NCI-H187 (cell line): Measurements from ENCODE around the gene CDK14.

Experiments used
- DNase-seq, 2 experiments: peaks; one replicate each; lab custom pipeline; 2025; lab: John Stamatoyannopoulos, UW

Gene CDK14

DNA sequence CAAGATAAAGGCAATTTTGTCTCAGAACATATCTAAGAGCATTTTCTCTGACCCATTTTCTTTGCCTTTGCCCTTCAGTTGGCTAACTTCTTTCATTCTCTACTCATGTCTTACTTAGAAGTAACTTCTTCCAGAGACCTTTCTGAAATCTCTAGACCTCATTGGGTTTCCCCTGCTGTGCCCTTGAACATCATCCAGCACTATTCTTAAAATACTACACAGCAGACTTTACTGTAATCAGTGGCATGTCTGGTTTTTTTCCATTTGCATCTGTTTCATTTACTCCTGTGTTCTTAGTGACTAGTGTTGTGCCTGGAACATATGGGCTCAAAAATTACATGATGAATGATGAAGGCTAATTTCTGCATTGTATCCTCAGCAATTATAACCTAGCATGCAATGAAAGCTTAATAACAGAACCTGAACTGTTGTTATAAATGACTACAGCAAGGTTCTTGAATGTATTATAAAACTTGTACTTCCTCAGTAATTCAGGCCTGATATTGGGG is 301.9 kb downstream of the CDK14 start:
- no peak for DNase-seq

DNA sequence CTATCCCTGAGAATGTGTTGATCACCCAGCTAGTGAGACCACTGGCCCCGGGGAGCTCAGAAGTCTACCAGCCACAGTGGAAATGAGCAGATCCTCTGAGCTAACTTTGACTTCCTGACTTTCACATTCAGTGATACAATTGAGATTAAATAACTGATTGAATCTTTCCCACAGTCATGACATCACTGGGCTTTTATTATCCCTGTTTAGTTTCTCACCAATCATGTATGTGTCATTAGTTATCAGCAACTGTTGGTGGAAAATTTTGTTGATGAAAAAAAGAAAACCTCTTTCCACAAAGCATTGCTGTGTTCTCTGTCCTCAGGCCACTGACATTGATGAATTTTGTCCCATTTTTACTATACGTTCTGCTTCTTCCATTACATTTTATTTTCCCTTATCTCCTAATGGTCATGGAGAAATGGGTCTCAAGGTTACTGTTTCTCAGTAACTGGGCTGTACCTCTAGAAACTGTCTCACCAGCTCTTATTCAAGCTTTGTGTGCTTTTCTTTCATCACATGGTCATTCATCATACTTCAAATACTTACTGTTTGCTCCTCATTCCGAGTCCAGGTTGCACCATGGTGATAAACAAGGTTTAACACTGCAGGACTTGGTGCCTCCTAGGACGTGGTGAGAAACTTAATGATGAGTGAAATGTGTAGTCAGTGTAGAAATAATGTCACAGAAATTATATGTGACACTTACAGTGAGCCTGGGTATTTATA is 304.7 kb downstream of the CDK14 start:
- DNase-seq, result no peak

GRCh38 chr7:90903841-90904240 is 307.7 kb downstream of the CDK14 start:
- DNase-seq, result no peak

DNA sequence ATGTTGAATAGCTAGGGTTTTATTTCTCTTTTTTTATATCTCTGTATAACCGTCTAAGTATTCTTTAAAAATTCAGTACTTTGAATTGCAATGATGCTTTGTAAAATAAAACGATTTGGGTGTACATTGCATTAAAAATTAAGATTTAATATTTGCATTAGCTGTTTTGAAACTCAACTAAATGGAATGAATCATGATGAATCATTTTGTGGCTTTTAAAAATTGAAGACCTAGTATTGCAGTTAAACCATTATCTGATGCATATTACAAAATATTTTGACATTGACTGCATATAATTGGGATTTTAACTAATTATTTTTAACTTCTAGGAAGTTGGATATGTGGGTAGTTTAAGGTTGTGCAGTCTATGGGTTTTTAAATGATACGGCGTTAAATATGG is 314.0 kb downstream of the CDK14 start:
- DNase-seq, result no peak

DNA sequence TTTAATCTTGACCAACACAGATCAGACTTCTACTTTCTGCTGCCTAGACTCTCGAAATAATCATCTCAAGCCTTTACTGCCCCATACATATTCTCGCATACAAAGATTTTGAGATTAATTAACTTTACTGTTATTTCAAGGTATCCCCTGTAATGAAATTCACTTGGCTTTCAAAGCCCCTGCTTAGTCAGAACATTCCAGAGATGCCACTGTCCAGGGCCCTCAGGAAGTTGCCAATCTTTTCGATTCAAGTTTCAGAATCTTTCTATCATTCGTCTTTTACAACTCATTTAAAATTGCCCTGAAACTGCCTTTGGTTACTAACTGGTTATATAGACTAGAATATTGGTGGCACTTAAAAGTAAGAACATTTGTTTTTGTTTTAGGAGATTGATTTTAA is 320.2 kb downstream of the CDK14 start:
- DNase-seq, result no peak

- DNase-seq, result no peak
Measured at GRCh38 chr7:90917539-90917938, 321.4 kb downstream of the CDK14 start.

GRCh38 chr7:90918303-90918702 is 322.2 kb downstream of the CDK14 start:
- no peak for DNase-seq

DNA sequence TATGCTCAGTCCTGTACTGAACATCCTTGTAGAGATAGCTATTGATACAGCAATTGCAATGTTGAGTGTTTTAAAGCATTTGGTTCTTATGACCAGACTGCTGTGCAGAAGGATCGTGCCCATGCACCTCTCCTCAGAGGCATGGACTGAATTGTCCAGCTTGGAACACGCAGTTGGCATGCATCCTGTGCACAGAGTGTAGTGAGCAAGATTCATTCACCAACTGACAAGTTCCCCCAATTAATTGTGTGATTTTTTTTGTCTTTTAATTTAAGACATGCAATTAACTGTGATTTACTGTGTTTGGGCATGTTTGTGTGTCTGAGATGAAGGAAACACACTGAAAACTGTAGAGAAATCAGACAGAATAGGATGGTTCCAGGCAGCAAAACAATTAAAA is 323.7 kb downstream of the CDK14 start:
- DNase-seq, result no peak

GRCh38 chr7:90920336-90920735 is 324.2 kb downstream of the CDK14 start:
- no peak for DNase-seq

DNA sequence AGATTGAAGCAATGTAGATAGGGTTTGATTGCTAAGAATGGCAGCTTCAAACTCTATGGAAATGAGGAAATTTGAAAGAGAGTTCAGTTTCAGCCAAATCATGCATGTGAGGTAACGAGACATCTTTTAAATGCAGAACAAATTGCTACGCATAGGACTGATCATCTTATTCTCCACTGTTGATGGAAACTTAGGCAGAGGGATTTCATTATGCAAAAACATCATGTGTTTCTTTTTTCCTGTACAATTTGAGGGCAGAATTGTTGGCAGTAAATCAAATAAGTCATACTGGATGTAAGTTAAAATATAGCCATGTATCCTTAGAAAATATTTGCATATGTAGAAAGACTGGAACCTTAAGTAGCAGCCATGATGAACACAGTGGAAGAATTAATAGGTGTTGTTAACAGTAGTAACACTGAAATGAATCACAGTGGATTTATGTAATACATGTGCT is 327.4 kb downstream of the CDK14 start:
- no peak for DNase-seq

DNA sequence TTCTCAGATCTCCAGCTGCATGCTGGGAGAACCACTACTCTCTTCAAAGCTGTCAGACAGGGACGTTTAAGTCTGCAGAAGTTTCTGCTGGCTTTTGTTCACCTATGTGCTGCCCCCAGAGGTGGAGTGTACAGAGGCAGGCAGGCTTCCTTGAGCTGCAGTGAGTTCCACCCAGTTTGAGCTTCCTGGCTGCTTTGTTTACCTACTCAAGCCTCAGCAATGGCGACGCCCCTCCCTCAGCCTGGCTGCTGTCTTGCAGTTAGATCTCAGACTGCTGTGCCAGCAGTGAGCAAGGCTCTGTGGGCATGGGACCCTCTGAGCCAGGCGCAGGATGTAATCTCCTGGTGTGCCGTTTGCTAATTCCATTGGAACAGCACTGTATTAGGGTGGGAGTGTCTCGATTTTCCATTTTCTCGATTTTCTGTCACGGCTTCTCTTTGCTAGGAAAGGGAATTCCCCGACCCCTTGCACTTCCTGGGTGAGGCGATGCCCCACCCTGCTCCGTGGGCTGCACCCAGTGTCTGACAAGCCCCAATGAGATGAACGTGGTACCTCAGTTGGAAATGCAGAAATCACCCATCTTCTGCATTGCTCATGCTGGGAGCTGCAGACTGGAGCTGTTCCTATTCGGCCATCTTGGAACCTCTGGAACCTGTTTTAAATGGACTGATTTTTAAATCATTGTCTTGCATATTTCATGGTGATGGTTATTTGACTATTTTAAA is 332.7 kb downstream of the CDK14 start:
- peak; percentile 44 to 66 for DNase-seq

DNA sequence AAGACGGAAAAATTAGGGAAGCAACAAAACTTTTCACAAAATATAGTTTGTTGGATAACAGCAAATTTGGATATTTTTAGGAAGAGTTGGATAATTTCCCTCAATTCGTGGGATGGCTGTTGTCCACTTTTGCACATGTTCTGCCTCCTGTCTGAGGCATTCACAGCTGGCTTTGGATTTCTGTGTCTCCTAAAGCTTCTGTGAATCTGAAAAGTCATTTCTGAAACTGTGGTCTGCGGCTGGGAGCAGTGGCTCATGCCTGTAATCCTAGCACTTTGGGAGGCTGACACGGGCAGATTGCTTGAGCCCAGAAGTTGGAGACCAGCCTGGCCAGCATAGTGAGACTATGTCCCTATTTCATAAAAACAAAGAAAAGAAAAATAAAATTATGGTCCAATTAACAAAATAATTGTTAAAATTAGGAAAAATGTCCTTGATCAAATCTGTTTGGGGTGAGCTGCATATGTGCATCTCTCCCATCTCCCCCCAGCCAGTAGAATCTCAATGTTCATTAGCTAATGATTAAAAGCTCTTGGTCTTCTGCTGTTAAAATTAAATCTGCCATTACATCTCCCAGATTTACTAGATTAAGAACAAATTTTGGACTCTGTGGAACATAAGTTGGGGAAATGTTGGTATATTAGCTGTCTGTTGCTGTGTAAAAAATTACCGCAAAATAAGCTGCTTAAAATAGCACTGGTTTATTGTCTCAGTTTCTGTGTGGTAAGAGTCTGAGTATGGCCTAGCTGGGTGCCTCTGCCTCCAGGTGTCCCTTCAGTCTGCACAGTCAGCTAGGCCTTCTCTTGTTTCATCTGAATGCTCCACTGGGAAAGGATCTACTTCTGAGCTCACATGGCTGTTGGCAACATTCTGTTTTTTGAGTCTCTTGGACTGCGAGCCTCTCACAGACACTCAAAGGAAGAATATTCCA is 336.1 kb downstream of the CDK14 start:
- DNase-seq, result peak; percentile 51 to 72

DNA sequence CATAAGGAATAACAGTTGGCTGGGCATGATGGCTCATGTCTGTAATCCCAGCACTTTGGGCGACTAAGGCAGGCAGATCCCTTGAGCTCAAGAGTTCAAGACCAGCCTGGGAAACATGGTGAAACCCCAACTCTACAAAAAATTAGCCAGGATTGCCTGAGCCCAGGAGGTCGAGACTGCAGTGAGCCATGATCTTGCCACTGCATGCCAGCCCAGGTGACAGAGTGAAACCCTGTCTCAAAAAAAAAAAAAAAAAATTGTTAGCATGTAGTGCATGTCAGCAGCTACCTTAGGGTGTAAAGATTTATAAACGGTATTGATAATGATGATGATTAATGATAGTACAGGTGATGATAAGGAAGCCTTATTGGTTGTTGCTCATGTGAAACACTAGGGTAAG is 336.9 kb downstream of the CDK14 start:
- DNase-seq, result no peak

GRCh38 chr7:90933984-90934383 is 337.9 kb downstream of the CDK14 start:
- no peak for DNase-seq

GRCh38 chr7:90938371-90938770 is 342.2 kb downstream of the CDK14 start:
- DNase-seq, result no peak

DNA sequence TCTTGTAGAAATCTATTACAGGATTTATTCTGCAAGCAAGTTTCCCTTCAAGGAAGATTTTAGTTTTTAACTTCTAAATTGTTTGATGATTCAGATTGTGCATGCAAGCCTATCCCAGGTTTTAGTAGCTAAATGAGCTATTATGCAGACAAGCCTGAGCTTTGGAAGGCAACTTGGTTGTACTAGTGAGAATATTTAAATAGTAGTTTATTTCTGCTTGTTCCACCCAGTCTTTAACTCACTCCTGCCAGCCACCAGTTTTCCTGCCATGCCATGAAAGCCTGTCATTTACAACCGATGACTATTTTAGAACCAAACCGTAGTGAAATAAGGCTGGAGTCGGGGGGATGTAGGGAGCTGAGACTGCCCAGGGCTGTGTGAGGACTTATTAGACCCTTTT is 343.5 kb downstream of the CDK14 start:
- DNase-seq, result no peak

GRCh38 chr7:90944021-90944420 is 347.9 kb downstream of the CDK14 start:
- no peak for DNase-seq

- no peak for DNase-seq
Measured at GRCh38 chr7:90945104-90945787, 349.1 kb downstream of the CDK14 start.

DNA sequence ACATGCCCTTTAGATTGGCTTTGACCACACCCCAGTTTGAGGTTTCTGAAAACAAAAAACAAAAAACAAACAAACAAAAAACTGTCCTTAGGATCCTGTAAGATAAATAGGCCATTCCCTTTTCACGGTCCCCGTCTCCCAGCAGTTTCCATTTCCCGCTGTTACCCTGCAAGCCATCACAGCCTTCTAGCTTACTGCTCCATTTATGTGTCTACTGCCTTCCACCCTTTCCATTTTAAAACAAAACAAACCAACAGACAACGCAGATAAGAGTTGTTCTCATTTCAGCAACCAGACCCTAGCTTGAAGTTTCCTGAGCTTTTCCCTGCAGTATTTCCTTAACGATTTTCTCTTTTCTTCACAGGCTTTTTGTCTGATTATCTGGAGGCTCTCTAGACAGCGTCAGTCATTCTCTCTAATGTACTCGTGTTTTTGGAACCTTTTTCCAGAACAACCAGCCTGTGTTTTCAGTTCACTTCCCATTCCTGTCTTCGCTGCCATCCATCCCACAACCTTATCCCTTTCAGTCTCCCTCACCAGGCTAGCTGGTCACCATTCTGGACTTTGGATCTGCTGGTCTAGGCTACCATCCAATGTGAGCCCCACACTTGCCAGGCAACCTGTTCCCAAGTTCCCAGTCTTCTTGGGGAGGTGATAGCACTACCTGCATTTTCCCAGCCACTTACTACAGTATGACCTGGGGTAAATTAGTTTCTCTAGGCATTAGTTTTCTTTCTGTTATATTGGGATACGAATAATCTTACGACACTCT is 350.8 kb downstream of the CDK14 start:
- DNase-seq, result no peak

- DNase-seq, result no peak
Measured at GRCh38 chr7:90948085-90948484, 352.0 kb downstream of the CDK14 start.

- DNase-seq, result no peak
Measured at GRCh38 chr7:90951229-90951628, 355.1 kb downstream of the CDK14 start.
